Measurements from ENCODE around the gene SHC4.

DNA sequence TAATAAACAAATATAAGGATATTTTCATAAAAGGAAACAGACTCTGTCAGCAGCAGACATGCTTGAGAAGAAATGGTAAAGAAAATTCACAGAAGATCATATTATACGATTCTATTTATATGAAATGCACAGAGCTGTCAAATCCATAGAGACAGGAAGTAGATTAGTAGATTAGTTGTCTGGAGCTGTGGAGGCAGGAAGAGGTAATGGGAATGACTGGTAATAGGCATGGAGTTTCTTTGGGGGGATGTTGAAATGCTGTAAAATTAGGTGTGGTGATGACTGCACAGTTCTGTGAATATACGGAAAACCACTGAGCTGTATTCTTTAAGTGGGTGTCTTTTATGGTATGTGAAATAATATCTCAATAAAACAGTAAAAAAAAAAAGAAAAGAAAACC, 188.2 kb downstream of the SHC4 start:
- TF ChIP-seq, protein P1, sequence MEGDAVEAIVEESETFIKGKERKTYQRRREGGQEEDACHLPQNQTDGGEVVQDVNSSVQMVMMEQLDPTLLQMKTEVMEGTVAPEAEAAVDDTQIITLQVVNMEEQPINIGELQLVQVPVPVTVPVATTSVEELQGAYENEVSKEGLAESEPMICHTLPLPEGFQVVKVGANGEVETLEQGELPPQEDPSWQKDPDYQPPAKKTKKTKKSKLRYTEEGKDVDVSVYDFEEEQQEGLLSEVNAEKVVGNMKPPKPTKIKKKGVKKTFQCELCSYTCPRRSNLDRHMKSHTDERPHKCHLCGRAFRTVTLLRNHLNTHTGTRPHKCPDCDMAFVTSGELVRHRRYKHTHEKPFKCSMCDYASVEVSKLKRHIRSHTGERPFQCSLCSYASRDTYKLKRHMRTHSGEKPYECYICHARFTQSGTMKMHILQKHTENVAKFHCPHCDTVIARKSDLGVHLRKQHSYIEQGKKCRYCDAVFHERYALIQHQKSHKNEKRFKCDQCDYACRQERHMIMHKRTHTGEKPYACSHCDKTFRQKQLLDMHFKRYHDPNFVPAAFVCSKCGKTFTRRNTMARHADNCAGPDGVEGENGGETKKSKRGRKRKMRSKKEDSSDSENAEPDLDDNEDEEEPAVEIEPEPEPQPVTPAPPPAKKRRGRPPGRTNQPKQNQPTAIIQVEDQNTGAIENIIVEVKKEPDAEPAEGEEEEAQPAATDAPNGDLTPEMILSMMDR (IDR thresholded peaks at IDR 0.05) = no peak
- TF ChIP-seq ZFX (IDR thresholded peaks at IDR 0.05; ENCODE audit: borderline replicate concordance) = no peak

All from 22Rv1 (cell line).